IPS DF 4.7 (cell line): Measurements from ENCODE around the gene RBP2.

Source experiments
- DNase-seq: peaks from one replicate; pipeline ENCODE4 v3.0.0-alpha.2; 2013; ENCODE audit warnings: low spot score; ENCODE audit errors: extremely low read depth

Gene RBP2

GRCh38 chr3:139476348-139476747, at the start of gene RBP2:
TSS of gene RBP2 (minus strand) at chr3:139476516. CDS start at chr3:139476459, 57 bp downstream.
- no peak for DNase-seq

- no peak for DNase-seq
Observed at GRCh38 chr3:139524841-139525636, 48.7 kb upstream of the RBP2 start.

- DNase-seq, result no peak
Observed at GRCh38 chr3:139523718-139524117, 47.4 kb upstream of the RBP2 start.

- DNase-seq, result no peak
Observed at GRCh38 chr3:139523166-139523565, 46.9 kb upstream of the RBP2 start.

- DNase-seq, result no peak
Observed at GRCh38 chr3:139522421-139522820, 46.1 kb upstream of the RBP2 start.

GRCh38 chr3:139521816-139522215, 45.5 kb upstream of the RBP2 start:
- no peak for DNase-seq

- no peak for DNase-seq
Observed at GRCh38 chr3:139521144-139521543, 44.8 kb upstream of the RBP2 start.

- no peak for DNase-seq
Observed at GRCh38 chr3:139519998-139520737, 43.9 kb upstream of the RBP2 start.

- DNase-seq, result no peak
Observed at GRCh38 chr3:139518926-139519842, 42.9 kb upstream of the RBP2 start.

- no peak for DNase-seq
Observed at GRCh38 chr3:139518306-139518705, 42.0 kb upstream of the RBP2 start.

GRCh38 chr3:139517321-139518065, 41.2 kb upstream of the RBP2 start:
- no peak for DNase-seq

- no peak for DNase-seq
Observed at GRCh38 chr3:139514741-139515140, 38.4 kb upstream of the RBP2 start.

- no peak for DNase-seq
Observed at GRCh38 chr3:139509631-139510030, 33.3 kb upstream of the RBP2 start.

- DNase-seq, result no peak
Observed at GRCh38 chr3:139506766-139507165, 30.4 kb upstream of the RBP2 start.

GRCh38 chr3:139505829-139506386, 29.6 kb upstream of the RBP2 start:
- DNase-seq, result no peak

GRCh38 chr3:139499536-139499935, 23.2 kb upstream of the RBP2 start:
- DNase-seq, result no peak

- DNase-seq, result no peak
Observed at GRCh38 chr3:139493826-139494385, 17.6 kb upstream of the RBP2 start.

- DNase-seq, result no peak
Observed at GRCh38 chr3:139491966-139492365, 15.7 kb upstream of the RBP2 start.

- DNase-seq, result no peak
Observed at GRCh38 chr3:139491027-139491700, 14.8 kb upstream of the RBP2 start.

GRCh38 chr3:139482206-139482605, 5.9 kb upstream of the RBP2 start:
- DNase-seq, result no peak
